GM12874 (cell line): ENCODE measurements around the gene PLCB4.

ENCODE experiments used
- CTCF ChIP-seq: IDR thresholded peaks from 2 replicates; pipeline ENCODE4 v1.5.1; 2011; ENCODE audit warnings: low read depth, mild to moderate bottlenecking, control low read depth, low read length, moderate library complexity; ENCODE audit not compliant: insufficient read depth

The PLCB4 gene

GRCh38 chr20:9196110-9196509 is 127.2 kb downstream of the PLCB4 start:
- TF ChIP-seq CTCF = no peak

- TF ChIP-seq CTCF = no peak
Measured at GRCh38 chr20:9198460-9198859, 129.6 kb downstream of the PLCB4 start.

GRCh38 chr20:9200196-9200595 is 131.3 kb downstream of the PLCB4 start:
- TF ChIP-seq CTCF = no peak

- TF ChIP-seq CTCF = no peak
Measured at GRCh38 chr20:9200620-9201019, 131.7 kb downstream of the PLCB4 start.

GRCh38 chr20:9202420-9203080 is 133.7 kb downstream of the PLCB4 start:
- no peak for TF ChIP-seq CTCF

- TF ChIP-seq CTCF = no peak
Measured at GRCh38 chr20:9203081-9203447, 134.2 kb downstream of the PLCB4 start.

- no peak for TF ChIP-seq CTCF
Measured at GRCh38 chr20:9204979-9205378, 136.1 kb downstream of the PLCB4 start.
